ENCODE data around the gene CPNE4.

The CPNE4 gene

DNA sequence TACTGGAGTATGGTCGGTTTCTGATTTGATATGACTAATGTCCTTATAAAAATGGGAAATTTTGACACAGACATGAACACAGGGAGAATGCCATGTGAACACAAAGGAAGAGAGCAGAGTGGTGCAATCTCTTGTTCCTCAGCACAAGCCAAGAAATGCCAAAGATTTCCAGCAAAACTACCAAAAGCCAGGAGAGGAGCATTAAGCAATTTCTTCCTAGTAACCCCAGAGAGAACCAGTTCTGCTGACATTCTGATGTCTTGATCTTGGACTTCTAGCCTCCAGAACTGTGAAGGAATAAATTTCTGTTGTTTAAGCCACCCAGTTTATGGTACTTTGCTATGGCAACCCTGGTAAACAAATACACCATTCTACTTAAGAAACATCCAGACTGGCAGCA is 304.2 kb downstream of the CPNE4 start:
- no peak for DNase-seq

- no peak for DNase-seq
These were observed 305.2 kb downstream of the CPNE4 start for GRCh38 chr3:131729643-131730017.

DNA sequence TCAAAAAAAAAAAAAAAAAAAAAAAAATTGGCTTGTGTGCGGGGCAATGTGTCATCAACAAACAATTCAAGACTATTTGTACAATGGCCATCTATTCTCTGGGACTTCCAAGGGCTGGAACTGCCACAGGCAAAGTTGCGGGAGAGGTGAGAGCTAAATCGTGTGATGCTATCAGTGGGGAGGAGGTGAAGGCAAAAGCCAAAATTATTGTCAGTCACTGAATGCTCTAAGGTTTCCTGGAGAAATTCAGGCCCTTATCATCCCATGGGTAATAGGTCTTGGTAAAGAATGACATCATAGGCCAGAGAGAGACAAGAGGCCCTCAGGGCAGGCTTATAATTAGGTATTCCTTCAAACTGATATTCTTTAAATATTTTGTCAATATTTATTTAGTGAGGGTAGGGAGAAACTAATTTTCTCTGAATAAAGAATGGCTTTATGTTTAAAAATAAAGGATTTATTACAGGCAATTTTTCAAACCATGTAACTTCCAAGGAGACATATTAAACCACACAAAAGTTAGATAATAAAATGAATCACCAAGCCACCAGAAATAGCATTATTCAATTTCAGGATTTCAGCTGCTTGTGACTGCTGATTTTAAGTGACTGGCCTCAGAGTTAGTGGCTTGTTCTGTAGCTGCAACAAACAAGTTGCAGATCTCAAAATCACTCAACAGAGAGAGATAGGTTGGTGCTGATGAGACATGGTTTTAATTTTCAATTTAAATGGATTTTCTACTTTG is 305.7 kb downstream of the CPNE4 start:
- DNase-seq: no peak

- no peak for DNase-seq
These were observed 309.4 kb downstream of the CPNE4 start for GRCh38 chr3:131725414-131725813.

- DNase-seq: no peak
These were observed 311.5 kb downstream of the CPNE4 start for GRCh38 chr3:131723343-131723742.

- DNase-seq: no peak
These were observed 317.3 kb downstream of the CPNE4 start for GRCh38 chr3:131717493-131717892.

- no peak for DNase-seq
These were observed 317.9 kb downstream of the CPNE4 start for GRCh38 chr3:131716943-131717342.

DNA sequence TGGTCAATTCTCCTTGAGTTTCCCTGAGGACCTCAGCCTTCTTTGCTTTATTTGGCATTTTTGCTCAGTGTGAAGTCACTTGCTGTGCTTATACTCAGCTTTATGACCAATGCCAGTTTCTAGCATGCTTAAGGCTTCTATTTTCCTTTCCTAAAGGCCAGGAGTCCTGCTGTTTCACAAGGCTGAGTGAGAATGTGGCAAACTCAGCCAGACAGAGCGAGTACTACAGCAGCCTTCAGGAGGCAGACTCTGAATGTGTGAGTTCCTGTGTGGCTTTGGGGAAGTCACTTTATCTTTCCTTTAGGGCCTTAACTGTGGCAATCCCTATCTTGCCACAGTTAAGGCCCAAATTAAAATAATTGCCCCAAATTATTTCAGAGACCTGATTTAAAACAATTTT is 318.8 kb downstream of the CPNE4 start:
- no peak for DNase-seq

DNA sequence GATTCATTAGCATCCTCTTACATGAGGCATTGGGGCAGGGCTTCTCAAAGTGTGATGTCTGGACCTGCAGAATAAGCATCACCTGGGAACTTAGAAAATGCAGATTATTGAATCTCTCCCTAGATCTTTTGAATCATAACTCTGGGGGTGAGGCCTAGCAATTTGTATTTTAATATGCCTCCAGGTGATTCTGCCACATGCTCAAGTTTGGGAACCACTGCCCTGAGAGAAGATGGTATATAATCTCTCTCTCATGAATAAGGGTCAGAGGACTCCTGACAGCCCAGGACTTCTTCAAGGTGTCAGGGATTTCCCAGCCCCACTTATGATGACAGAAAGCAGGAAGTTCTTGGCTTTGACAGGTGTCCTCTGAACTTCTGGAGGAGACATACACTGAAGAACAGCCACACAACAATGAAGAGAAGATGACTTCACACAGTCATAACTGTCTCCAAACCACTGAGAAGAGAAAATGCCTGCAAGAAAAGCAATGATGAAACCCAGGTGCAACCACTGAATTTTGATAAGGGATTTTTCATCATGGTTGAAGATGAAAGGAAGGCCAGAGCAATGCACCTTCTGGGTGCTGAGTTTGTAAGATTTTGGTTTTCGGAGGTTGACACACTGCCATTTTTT is 320.1 kb downstream of the CPNE4 start:
- no peak for DNase-seq

GRCh38 chr3:131713416-131714123 is 321.2 kb downstream of the CPNE4 start:
- DNase-seq: no peak

DNA sequence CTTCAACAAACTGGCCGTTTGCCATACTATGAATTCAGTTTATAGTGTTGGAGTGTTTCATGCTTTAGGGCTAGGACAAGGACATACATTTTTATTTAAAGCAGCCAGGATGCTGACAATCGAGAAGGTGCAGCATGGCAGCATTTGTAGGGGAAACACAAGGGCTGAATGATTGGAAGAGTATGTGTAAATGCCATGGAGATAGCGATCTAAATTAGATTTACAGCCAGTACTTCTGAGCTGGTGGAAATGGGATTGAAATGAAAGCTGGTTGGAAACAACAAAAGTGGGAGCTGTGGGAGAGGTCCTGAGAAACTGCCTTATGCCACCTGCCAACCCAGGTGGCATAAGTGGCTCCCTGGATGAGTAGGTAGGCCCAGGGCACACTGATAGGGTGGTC is 322.2 kb downstream of the CPNE4 start:
- no peak for DNase-seq

DNA sequence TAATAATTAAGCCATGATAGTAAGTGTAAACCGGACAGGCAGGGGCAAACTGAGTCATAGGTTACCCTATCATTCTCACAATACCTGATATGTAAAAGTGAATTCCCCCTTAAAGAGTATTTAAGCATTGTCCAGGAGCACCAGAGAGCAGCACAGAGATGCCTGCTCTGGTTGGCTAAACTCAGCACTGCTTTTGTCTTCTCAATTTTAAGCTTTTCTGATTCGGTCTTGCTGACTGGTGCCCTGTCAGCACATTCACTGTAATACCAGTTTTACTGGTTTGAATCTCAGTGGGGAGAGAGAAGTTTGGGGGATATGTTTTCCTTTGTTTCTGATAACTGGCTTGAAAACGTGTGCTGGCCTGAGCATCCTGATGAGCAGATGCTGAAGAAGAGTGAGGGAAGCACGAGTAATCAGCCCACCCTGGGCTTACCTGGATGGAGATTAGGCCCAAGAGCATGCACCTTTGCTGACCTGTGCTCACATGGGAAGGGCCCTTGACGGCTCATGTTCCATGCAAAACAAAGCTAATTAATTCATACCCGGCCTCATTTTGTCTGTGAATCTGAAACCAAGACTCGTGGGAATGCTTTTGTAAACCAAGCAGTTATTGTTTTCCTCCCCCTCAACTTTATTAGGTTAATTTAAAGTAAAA is 323.6 kb downstream of the CPNE4 start:
- DNase-seq: no peak

DNA sequence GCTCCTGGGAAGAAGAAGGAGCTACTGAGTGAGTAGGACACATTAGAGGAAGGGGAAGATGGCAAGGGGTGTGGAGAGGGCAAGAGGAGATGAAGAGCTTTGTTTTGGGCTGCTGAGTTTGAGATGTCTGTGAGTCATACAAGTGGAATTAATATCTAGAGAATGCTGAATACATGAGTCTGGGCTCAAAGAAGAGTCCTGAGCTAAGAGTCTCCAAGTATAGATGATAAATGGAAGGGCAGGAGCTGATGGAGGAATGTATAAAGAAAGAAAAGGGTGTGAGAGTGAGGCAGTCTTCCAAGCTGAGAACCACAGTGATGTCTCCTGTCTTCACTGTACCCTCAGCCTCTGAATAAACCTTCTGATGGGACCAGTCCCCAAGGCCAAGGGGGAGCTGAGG is 326.6 kb downstream of the CPNE4 start:
- DNase-seq: no peak

DNA sequence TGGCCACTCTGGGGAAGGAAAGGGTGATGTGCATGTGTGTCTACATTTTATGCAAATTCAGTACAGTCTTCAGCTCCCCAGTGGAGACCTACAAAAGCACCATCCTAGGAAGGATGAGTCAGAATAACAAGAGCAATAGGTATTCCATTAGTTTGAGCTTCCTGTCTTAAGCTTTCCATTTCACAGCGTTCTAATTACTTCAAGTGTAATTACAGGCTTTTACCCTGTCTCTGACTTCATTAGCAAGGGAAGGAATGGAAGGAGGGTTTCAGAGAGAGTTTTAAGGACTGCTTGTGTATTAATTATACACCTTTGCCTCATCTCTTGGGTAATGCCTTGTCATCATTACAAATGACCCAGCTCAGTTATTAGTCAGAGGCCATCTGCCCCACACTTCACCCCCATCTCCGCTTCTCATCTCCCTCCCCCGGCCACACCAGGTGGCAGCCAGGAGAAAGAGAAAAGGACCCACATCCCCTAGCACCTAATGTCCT is 329.2 kb downstream of the CPNE4 start:
- DNase-seq: no peak

- DNase-seq: no peak
These were observed 329.7 kb downstream of the CPNE4 start for GRCh38 chr3:131705099-131705498.

GRCh38 chr3:131704098-131704497 is 330.7 kb downstream of the CPNE4 start:
- DNase-seq: no peak

- no peak for DNase-seq
These were observed 332.7 kb downstream of the CPNE4 start for GRCh38 chr3:131702146-131702545.

DNA sequence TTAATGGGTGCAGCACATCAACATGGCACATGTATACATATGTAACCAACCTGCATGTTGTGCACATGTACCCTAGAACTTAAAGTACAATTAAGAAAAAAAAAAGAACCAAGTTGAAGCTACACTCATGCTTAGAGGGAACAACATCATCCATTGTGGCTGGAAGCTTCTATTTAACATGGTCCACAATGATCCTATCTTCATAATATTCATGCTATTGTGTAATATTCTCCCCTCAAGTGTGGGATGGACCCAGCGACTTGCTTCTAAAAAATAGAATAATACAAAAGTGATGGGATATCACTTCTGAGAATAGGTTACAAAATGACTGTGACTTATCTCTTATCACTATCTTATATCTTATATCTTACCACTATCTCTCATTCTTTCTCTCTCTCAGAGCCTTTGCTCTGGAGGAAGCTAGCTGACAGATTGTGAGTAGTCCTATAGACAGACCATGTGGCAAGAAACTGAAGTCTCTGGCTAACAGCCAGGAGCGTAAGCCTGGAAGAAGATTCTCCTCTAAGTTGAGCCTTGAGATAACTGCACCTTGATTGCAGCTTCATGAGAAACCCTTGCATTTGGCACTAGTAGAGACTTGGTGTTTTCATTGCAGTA is 333.6 kb downstream of the CPNE4 start:
- no peak for DNase-seq

GRCh38 chr3:131699001-131699400 is 335.8 kb downstream of the CPNE4 start:
- DNase-seq: no peak

DNA sequence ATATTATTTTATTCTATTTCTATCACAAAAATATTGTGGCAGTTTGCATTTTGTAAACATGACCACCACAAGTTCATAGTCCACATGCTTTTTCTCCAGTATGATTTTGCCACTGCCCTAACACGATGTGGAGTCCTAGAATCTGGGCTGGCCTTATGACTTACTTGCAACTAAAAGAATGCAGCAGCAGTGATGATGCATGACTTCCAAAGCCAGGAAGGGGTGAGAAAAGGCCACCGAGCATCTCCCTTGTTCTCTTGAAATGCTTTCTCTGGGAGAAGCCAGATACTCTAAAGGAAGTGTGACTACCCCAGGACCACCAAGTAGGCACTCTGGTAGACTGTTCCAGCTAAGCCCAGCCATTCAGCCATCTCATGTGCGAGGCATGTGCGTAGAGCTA is 340.4 kb downstream of the CPNE4 start:
- no peak for DNase-seq

GRCh38 chr3:131692356-131692755 is 342.5 kb downstream of the CPNE4 start:
- DNase-seq: no peak

- no peak for DNase-seq
These were observed 344.0 kb downstream of the CPNE4 start for GRCh38 chr3:131690800-131691199.

- DNase-seq: no peak
These were observed 346.4 kb downstream of the CPNE4 start for GRCh38 chr3:131688370-131688769.
